Fibroblast of lung (primary cell): ENCODE measurements around the gene CAPZB.

Experiments
- CTCF ChIP-seq, 2 donors: IDR thresholded peaks in 1 of 2; conservative IDR thresholded peaks in 1 of 2; 1 replicate in 1 of 2; 2 replicates in 1 of 2; pipeline ENCODE4 v1.5.1; 2011 to 2012; ENCODE audit warnings: low read length in 2 of 2, control low read depth in 1 of 2, inconsistent platforms in 1 of 2, low read depth in 1 of 2, mild to moderate bottlenecking in 1 of 2
- EZH2 ChIP-seq: IDR thresholded peaks from 2 replicates; pipeline ENCODE4 v1.5.1; 2012; ENCODE audit warnings: low read length, control low read depth, mild to moderate bottlenecking; ENCODE audit errors: missing control alignments

GRCh38 chr1:19481826-19482398 is 3.4 kb downstream of the CAPZB start:
- TF ChIP-seq CTCF (conservative IDR thresholded peaks at IDR 0.05 in 1 of 2, IDR thresholded peaks at IDR 0.05 in 1 of 2; ENCODE audit: low read depth in 1 of 2, low read length in 2 of 2) (no peak), EZH2 (no peak)
